GM19025 (cell line): ENCODE measurements around the gene OR1S1.
"Not testable (repeated sequence)": the region's sequence is repeated elsewhere in the genome, so short reads cannot be mapped to it uniquely, and the experiment has no call there.

ENCODE experiments used
- ATAC-seq: cut with Tn5 transposase; IDR thresholded peaks from one replicate; pipeline ENCODE4 v1.9.1; 2021; ENCODE audit warnings: mild to moderate bottlenecking, low read depth, moderate library complexity; ENCODE audit not compliant: unreplicated experiment

The OR1S1 gene

DNA sequence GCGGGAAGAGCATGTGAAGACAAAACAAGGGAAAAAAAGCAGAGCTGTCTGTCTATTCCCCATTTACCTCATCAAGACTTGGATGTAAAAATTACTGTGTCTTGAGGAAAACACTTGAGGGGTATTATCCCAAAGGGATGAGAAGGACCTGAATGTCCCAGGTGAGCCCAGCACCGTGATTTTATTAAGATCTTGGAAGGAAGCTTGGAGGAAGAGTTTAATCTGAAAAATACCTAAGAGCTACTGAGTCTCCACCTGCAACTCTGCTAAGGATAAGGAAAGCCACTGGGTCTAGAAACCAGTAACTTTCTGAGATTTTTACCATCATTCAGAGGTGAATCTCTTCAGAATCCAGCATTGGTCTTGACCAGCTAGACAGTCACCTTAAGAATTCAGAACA lies at the start of gene OR1S1:
OR1S1 (plus strand) TSS at position 301 of the 400 bp plus-strand sequence.
- ATAC-seq = not testable (repeated sequence)

- ATAC-seq = no peak
Observed at GRCh38 chr11:58164389-58164788, 48.1 kb upstream of the OR1S1 start.

GRCh38 chr11:58164990-58165389 lies 47.5 kb upstream of the OR1S1 start:
- ATAC-seq = no peak

- ATAC-seq = no peak
Observed at GRCh38 chr11:58165504-58166106, 46.9 kb upstream of the OR1S1 start.

DNA sequence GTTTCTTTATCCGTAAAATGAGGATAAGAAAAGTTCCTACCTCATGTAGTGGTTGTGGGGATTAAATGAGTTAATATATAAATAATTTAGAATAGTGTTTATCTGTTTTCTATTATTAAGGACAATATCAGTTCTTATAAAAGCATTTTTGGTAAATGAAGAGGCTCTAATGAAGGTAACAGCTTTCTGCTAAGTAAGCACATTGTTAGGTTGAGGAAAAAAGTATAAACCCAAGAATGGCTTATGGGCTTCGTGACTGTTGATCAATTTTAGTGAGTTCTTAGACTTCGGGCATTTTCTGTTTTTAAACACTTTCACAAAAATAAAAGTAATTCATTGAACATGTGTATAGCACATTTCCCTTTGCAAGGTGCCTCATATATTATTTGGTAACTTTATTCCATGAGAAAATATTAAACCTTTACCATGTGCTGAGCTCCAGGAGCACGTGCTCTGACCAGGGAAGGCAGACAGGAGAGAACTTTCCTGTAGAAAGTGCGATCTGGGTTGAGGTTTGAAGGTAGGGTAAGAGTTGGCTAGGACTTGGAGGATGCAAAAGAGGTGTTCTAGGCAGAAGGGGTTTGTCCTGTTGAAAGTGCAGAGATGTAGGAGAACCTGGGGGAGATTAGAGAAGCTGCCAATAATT lies 35.0 kb upstream of the OR1S1 start:
- no peak for ATAC-seq

DNA sequence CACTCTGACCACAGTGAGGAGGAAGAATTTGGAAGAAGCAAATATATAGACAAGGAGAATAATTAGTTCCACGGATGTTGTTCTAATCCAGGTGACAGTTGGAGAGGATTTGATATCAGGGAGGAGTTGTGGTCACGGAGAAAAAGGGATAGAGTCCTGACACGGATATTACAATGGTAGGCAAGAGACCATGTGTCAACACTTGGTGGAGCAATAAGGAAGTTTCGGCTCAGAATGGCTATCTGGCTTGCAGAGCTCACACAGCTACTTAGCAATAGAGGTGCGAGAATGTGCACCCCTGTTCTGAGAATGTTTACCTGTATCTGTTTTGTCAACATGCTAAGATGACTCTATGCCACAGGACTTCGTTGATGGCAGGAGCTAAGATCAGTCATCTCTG lies 34.1 kb upstream of the OR1S1 start:
- ATAC-seq = no peak

DNA sequence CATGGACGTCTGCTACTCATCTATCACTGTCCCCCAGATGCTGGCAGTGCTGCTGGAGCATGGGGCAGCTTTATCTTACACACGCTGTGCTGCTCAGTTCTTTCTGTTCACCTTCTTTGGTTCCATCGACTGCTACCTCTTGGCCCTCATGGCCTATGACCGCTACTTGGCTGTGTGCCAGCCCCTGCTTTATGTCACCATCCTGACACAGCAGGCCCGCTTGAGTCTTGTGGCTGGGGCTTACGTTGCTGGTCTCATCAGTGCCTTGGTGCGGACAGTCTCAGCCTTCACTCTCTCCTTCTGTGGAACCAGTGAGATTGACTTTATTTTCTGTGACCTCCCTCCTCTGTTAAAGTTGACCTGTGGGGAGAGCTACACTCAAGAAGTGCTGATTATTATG lies 32.9 kb upstream of the OR1S1 start:
- ATAC-seq = no peak

DNA sequence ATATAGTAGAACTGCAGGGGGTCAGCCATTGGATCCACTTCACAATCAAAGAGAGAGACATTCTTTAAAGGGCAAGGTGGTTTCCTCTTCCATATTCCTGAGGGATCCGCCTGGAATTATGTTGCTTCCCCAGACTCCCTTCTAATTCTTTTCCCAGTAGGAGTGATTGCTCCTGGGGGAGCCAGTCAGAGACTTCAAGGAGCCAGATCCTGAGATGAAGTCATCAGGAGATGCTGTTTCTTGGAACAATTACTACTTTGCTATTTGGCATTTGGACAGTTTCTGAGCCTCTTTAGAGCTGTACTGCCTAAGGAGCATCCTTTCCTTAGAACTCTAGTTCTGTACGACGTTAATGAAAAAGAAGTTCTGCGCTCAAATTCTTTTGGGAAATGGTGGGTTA lies 25.6 kb upstream of the OR1S1 start:
- ATAC-seq = no peak

DNA sequence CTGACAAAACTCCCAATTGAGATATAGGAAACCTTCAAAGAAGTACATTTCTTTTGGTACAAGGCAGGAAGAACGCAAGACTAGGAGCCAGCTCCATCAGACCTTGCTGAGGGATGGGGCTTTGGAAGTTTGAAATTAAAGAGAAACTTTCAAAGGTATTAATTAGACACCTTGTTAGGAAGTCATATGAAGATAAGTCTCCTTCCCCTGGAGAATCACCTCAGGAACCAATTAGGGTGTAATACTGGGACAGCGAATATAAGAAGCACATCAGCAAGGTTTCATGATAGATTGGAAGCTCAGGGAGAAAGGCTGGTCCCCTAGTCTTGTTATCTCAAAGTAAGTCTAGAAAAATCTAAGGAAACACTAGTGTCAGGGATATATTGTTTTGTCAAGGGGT lies 23.8 kb upstream of the OR1S1 start, which contains the start of gene OR9Q2:
OR9Q2 (plus strand) TSS at position 301 of the 400 bp plus-strand sequence. CDS start 1,421 bp downstream, outside the sequence.
- no peak for ATAC-seq

DNA sequence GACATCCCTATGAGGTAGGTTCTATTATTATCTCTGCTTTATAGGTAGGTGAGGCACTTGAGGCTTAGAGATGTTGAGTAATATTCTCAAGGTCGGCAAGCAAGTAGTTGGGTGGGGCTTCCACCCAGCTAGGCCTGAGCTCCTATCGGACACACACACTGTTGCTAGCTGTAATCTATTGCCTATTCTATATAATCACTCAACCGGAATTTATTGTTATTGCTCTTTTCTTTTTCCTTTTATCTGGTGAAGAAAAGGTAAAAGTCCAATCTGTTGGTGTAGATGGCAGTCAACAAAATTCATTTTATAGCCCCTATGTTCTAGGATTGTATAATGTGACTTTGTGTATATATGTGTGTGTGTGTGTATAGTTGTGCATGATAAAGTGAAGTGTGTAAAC lies 20.3 kb upstream of the OR1S1 start:
- ATAC-seq = no peak

GRCh38 chr11:58193391-58193790 lies 19.1 kb upstream of the OR1S1 start:
- ATAC-seq = no peak

GRCh38 chr11:58195939-58196338 lies 16.6 kb upstream of the OR1S1 start:
- ATAC-seq = no peak

GRCh38 chr11:58199271-58199670 lies 13.2 kb upstream of the OR1S1 start:
- no peak for ATAC-seq

DNA sequence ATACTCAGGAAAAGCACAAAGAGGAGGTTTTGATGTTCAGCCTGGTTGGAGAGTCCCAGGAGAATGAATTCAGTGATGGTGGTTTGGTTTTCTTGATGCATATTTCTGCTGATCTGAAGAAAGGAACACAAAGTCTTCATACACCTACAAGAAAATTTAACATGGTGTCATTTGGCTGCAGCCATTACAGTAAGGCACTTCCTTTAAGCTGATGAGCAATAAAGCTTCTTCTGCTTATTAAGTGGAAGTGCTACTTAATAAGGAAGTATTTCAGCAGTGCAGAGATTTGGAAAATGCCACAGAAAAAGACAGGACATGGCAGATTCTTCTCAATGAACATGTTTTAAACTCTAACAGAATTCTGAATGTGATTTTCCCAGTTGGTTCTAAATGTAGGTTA lies 8.5 kb upstream of the OR1S1 start, which contains the start of gene OR1S2:
OR1S2 (minus strand) TSS at position 101 of the 400 bp plus-strand sequence; CDS start at position 101, 0 bp downstream.
- no peak for ATAC-seq

- no peak for ATAC-seq
Observed at GRCh38 chr11:58216476-58216875, 4.0 kb downstream of the OR1S1 start.

GRCh38 chr11:58222721-58223120 lies 10.2 kb downstream of the OR1S1 start:
- no peak for ATAC-seq

DNA sequence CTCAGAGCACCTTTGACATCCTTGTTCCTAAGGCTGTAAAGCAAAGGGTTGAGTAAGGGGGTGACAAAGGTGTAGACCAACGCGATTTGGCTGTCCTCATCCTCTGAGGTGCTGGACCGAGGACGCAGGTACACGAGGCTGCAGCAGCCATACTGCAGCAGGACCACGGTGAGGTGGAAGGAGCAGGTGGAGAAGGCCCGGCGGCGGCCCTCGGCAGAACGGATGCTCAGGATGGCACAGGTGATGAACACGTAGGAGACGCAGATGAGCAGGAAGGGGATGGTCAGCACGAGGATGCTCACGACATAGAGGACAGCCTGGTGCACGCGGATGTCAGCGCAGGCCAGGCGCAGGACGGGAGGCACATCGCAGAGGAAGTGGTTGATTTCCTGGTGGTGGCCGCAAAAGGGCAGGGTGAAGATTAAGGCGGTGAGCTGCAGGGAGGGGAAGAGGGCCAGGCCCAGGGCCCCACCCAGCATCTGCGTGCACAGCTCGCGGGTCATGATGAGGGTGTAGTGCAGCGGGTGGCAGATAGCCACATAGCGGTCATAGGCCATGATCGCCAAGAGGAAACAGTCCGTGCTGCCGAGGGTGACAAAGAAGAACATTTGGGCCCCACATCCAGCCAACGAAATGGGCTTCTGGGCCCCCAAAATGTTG lies 15.6 kb downstream of the OR1S1 start:
- ATAC-seq = no peak

- no peak for ATAC-seq
Observed at GRCh38 chr11:58243954-58244353, 31.4 kb downstream of the OR1S1 start.

GRCh38 chr11:58254936-58255335 lies 42.4 kb downstream of the OR1S1 start:
- ATAC-seq = no peak

DNA sequence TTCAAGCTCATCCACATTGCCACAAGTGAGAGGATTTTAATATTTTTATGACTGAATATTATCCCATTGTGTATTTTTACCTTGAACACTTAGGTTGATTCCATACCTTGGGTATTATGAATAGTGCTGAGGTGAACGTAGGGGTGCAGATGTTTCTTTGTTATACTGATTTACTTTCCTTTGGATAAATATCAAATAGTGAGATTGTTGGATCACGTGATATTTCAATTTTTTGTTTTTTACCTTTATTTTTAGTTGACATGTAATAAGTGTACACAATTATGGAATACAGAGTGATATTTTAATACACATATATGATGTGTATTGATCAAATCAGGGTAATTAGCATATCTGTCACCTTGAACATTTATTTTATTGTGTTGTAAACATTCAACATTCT lies 47.5 kb downstream of the OR1S1 start:
- no peak for ATAC-seq
